GM08714 (cell line): ENCODE results near the gene PNPT1.
"Not testable (repeated sequence)": the region's sequence is repeated elsewhere in the genome, so short reads cannot be mapped to it uniquely, and the experiment has no call there.

Experiments
- H3K4me3 ChIP-seq: fragments of 200-500 bp; sonication (Bioruptor generic); 2 replicates; pipeline ENCODE4 v1.5.1; 2014; ENCODE audit warnings: mild to moderate bottlenecking, low read length, inconsistent platforms
- ZNF274 ChIP-seq: IDR thresholded peaks from 2 replicates; pipeline ENCODE4 v1.6.1; 2012; ENCODE audit warnings: mild to moderate bottlenecking, low read depth, low read length

PNPT1 gene

GRCh38 chr2:55693181-55694125, at the start of gene PNPT1:
Gene PNPT1, minus strand, starts transcription at chr2:55693844. Its CDS starts 21 bp downstream, at chr2:55693823.
- H3K4me3 ChIP-seq = peak within 1 kb of the TSS; percentile 86
- TF ChIP-seq ZNF274 = no peak

GRCh38 chr2:55742996-55743395, 49.4 kb upstream of the PNPT1 start:
- TF ChIP-seq ZNF274 = no peak
- H3K4me3 ChIP-seq = no peak overlapping the region

GRCh38 chr2:55736019-55736536, 42.4 kb upstream of the PNPT1 start:
- H3K4me3 ChIP-seq = not testable (repeated sequence)

GRCh38 chr2:55734726-55735125, 41.1 kb upstream of the PNPT1 start:
- TF ChIP-seq ZNF274 = no peak
- H3K4me3 ChIP-seq = no peak overlapping the region

- H3K4me3 ChIP-seq = no peak overlapping the region
- no peak for TF ChIP-seq ZNF274
Observed at GRCh38 chr2:55733335-55733734, 39.7 kb upstream of the PNPT1 start.

- no peak for TF ChIP-seq ZNF274
- no peak overlapping the region for H3K4me3 ChIP-seq
Observed at GRCh38 chr2:55732854-55733253, 39.2 kb upstream of the PNPT1 start.

GRCh38 chr2:55729136-55729685, 35.6 kb upstream of the PNPT1 start:
- H3K4me3 ChIP-seq = no peak overlapping the region
- TF ChIP-seq ZNF274 = no peak

GRCh38 chr2:55721596-55722215, 28.1 kb upstream of the PNPT1 start:
- no peak overlapping the region for H3K4me3 ChIP-seq
- TF ChIP-seq ZNF274 = no peak

- TF ChIP-seq ZNF274 = no peak
- H3K4me3 ChIP-seq = no peak overlapping the region
Observed at GRCh38 chr2:55720417-55720816, 26.8 kb upstream of the PNPT1 start.

GRCh38 chr2:55719852-55720251, 26.2 kb upstream of the PNPT1 start:
- no peak overlapping the region for H3K4me3 ChIP-seq
- TF ChIP-seq ZNF274 = no peak

GRCh38 chr2:55718165-55719008, 24.7 kb upstream of the PNPT1 start:
- no peak overlapping the region for H3K4me3 ChIP-seq
- no peak for TF ChIP-seq ZNF274

- TF ChIP-seq ZNF274 = no peak
- no peak overlapping the region for H3K4me3 ChIP-seq
Observed at GRCh38 chr2:55715626-55716025, 22.0 kb upstream of the PNPT1 start.

- H3K4me3 ChIP-seq = not testable (repeated sequence)
Observed at GRCh38 chr2:55715178-55715577, 21.5 kb upstream of the PNPT1 start.

- no peak for TF ChIP-seq ZNF274
- no peak overlapping the region for H3K4me3 ChIP-seq
Observed at GRCh38 chr2:55712477-55713060, 18.9 kb upstream of the PNPT1 start.
